ENCODE measurements around the gene CCR5.
"Not testable (repeated sequence)": the region's sequence is repeated elsewhere in the genome, so short reads cannot be mapped to it uniquely, and the experiment has no call there.

Gene CCR5

DNA sequence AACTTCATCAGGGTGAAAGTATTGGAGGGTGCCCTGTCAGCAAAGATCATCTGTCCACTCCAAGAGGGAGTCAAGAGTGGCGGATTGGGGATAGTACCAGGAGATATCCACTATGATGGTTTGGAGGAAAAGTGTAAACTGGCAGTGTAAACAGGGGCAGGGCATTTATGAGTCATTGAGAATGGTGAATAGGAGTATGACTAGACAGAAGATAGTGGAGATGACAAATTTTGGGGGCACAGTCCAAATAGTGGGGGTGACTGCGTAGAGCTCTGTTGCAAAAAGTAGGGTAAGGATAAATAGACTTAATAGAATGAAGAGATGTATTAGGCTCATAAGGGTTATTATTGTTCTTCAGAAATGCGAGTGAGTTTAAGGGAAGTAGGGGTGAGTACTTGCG, 18.1 kb downstream of the CCR5 start:
- FAIRE-seq = not testable (repeated sequence)

DNA sequence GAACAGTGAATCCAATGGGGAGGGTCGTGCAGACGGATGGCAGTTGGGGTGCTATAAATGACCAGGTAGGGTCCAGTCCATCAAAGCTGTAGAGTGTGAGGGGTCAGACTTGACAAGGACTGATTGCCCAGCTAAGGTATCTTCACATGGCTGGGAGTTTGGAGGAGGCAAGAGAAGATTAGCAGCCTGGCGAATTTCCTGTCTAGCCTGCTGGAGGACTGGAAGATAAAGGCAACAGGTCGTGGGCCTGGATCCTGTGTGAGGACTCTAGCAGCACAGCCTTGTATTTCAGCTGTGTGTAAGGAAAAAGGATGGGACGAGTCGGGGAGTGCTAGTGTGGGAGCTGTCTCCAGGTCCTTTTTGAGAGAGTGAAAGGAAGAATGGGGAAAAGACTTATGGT, 18.6 kb downstream of the CCR5 start:
- no peak for FAIRE-seq

DNA sequence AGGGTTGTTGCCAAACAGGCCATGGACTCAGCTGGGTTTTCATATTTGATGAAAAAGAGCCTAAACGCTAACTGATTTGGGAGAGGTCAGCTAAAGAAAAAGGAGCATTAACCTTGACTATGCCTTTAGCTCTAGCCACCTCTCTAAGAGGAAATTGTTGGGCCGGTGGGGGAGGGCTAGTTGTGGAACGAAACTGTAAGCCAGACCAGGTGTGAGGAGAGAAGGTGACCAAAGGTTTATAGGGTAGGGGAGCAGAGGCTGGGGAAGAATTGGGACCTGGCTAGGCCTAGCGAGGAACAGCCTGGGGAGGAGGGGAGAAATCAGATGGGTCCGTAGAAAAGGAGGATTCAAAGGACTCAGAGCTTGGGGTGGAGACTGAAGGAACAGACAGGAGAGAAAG, 20.8 kb downstream of the CCR5 start:
- FAIRE-seq = not testable (repeated sequence)

DNA sequence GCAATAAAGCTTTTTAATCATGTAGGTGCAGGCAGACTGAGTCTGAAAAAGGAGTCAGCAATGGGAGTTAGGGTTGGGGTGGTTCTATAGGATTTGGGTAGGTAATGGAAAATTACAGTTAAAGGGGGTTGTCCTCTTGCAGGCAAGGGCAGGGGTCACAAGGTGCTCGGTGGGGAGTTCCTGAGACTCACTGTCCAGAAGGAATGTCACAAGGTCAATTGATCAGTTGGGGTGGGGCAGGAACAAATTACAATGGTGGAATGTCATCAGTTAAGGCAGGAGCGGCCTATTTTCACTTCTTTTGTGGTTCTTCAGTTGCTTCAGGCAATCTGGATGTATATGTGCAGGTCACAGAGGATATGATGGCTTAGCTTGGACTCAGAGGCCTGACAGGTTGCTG, 22.3 kb downstream of the CCR5 start:
- no peak for FAIRE-seq

DNA sequence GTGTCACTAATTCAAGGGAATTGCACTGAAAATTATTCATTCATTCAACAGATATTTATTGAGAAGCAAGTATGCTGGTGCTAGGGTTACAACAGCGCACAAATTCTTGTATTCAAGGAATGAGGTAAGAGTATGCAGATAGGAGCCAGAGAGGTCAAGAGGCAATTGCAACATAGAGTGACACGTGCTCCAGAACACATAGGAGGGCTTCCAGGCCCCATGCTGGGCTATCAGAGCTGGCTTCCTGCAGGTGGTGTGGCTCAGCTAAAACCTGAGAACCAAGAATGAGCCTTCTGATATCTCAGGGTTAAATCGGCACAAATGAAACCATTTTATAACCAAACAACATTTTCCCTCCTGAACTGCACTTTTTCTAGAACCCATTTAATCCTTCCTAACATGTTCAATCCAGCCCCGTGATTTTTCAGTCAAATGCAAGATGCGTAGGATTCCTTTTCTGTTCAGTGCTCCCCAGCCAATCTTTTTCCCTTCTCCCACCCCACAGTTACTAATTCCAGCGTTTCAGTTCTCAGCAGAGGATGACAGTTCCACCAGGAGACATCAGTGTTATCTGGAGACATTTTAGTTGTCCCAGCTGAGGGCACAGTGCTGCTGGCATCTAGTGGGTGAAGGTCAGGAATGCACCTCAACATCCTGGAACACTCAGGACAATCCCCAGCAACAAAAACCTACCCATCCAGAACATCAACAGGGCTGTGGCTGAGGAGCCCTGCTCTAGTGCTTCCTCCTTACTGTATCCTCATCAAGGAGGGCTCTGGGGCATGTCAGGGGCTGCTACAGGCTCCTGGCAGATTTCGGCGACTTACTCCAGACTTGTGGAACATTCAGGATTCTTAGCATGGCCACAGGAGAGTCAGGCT, 23.0 kb downstream of the CCR5 start:
- FAIRE-seq = no peak

DNA sequence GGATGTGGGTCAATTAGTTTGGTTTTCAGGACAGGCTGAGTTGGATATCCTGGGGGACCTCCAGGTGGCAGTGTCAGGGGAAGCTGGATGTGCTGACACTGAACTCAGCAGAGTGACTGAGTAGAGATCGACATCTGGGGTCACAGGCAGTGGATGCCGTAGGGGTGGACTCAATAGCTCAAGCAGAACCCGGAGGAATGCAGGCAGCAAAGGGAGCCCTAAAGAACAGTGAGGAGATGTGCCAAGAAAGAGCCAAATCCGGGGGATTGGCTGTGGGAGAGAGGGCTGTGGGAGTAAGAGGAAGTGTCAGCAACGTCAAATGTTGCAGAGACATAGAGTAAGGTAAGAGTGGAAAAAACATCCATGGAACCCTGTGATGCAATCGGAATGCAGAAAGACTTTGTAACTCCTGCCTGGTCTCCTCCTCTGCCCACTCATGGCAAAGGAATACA, 24.5 kb downstream of the CCR5 start:
- FAIRE-seq = no peak

DNA sequence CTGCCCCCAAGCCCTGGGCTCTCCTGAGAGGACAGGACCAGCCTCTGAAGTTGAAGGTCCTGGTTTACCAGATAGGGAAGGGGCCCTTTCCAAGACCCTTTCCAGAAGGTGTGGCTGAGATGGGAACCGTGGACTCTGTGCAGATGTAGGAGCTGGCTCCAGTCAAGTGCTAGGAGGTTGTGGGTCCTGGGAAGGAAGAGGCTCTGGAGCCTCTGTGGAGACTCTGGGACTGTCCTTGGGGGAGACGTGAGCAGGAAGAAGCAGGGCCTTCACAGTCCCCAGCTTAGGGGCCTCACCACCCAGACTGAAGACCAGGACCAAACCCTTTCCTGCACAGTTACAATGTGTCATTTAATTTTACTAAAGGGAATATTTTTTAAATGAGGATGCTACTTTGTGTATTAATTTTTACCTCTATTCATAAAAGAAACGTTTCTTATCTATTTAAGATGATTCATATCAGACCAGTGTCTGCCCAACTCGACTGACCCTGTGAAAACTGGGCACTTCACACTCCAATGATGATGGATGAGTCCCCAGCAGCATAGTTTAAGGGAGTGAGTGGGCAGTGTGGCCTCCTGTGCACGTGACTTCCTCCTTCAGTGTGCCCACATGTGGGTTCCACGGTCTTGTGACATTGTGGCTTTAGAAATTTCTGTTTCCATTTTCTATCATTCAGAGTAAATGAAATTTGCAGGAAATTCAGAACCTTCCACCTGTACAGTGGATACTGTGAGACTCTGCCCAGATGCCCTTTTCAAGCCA, 25.2 kb downstream of the CCR5 start:
- no peak for FAIRE-seq

DNA sequence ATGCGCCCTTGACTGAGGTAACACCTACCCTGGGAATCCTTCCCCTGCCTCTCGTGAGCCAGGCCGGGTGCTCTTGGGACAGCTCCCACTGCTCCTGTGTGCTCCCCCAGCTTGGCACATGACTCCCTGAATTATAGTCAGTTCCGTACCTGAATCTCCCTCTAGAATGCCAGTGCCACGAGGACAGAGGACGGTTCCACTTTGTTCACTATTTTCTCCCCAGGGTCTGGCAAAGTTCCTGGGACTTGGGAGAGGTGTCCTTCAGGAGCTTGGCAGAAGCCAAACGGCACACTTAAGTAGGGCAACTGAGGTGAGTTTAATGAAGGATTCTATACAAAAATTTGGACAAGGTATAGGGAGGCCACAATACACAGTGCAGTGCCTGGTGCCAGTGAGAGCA, 26.4 kb downstream of the CCR5 start:
- no peak for FAIRE-seq

DNA sequence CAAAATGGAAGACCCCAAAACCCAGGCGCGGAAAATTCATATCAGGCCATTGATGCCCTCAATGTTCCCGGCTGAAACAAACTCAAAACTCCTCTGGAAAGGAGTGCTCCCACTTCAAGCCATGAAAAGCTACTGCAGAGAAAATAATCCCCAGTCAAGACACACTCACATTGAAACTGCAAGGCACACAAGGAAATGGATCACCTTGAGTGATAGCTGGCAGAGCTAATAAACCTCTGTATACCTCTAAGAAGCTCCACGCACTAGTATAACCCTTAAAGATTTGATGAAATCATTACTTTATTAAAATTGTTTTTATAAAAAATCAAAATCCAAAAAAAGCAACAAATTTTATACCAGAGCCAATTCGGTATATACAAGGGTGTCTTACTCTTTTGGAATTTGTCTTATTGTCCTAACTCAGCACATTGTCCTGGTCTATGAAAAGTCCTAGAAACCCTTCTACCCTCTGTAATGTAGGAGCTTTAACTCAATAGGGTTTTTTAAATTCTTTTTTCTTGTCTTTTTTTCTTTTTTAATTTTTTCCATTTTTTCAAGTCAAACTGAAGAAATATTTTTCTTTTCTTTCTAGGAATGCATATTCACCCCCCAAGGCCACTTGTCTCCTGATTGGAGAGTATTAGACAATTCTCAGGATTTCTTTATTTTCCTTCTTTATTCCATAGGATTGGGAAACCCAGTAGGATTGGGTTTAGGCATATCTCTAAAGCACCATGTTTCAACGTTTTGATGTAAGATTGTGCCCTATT, 27.6 kb downstream of the CCR5 start:
- no peak for FAIRE-seq

DNA sequence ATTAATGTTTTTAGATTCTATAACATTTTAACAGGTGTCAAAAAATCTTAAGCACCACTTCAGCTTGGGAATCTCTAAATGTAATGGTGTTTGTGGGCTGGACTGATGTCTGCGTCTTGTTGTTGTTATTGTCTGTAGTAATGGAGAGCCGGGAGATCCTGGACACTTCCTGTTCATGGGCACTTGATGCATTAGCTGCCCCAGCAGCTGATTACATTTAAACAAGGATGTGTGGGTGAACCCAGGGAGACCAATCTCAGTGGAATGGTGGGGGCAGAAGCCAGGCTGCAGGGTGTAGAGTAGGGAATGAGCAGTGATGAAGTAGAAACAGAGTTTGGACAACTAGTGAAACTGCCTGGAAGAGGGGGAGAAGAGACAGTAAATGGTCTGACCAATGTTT, 28.4 kb downstream of the CCR5 start:
- no peak for FAIRE-seq

DNA sequence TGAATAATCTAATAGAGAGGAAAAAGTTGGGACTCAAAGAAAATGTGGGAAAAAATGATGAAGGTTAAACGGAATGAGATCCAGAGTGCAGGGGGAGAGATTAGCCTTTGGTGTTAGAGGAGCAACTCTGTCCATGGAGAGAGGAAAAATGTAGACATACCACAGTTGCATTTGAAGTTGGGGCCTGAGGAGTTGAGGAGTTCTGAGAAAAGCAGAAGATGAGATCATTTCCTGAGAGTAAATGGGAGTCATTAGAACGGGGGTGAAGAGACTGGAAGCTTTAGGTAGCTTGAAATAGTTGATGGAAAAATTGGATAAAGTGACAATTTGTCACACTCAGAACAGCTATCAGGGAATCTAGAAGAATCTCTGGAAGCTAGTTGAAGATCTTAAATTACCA, 28.8 kb downstream of the CCR5 start:
- no peak for FAIRE-seq

DNA sequence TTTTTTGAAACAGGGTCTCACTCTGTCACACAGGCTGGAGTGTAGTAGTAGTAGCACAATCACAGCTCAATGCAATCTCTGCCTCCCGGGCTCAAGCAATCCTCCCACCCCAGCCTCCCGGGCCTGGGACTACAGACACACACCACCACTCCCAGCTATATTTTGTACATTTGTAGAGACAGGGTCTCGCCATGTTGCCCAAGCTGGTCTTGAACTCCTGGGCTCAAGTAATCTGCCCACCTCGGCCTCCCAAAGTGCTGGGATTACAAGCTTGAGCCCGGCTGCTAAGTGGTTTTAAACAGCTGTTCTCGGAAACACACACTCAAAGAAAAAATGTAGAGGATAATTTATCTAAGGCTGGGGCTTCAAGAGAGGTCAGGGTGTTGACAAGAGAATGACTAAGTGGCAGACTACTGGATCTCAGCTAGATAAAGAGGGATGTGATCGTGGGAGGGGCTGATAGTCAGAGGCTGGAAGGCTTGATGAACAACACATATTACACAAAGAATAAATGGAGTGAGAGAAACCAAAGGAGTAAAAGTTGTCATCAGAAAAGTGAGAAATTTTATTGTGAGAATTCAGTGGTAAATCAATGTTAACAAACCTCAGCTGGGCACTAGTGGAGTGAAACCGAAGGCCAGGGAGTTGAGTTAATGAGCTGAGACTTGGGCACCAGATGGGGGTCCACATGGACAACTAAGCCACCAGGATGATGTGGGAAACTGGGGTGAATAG, 29.4 kb downstream of the CCR5 start:
- FAIRE-seq = no peak

DNA sequence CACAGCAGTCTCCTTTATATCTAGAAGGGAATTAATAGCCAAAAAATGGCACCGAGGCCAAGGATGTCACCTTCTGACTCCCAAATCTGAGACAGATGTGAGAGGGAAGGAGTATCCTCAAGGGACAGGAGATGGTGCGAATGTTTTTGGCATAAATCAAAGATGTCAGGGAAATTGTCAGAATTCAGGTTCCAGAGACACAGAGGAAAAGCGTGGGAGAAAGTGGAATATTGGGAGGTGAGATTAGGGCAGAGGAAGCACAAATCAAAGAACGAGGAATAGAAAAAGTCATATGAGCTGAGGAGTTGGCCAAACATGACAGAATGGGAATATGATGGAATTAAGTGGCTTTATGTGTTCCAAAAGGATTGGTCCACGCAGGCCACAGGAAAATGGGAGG, 30.1 kb downstream of the CCR5 start:
- no peak for FAIRE-seq

DNA sequence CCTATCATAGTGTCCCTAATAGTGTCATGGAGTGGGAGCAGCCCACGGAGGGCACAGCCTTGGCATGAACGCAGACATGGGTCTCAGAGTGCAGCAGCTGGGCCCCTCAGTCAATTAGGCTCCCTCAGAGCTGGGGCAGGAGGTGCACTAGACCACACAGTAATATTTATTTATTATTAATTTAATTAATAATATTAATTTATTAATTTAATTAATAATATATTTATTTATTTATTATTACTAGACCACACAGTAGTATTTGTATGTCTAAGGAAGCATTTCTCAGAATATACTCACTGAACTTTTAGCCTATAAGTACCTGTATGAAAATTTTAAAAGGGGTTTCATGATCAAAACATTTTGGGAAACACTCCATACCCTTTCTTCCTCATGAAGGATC, 30.8 kb downstream of the CCR5 start:
- no peak for FAIRE-seq

DNA sequence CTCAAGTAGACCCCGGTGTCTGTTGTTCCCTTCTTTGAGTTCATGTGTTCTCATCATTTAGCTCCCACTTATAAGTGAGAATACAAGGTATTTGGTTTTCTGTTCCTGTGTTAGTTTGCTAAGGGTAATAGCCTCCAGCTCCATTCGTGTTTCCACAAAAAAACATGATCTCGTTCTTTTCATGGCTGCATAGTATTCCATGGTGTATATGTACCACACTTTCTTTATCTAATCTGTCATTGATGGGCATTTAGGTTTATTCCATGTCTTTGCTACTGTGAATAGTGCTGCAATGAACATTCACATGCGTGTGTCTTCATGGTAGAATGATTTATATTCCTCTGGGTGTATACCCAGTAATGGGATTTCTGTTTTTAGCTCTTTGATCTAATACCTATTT, 32.2 kb downstream of the CCR5 start:
- FAIRE-seq = not testable (repeated sequence)

DNA sequence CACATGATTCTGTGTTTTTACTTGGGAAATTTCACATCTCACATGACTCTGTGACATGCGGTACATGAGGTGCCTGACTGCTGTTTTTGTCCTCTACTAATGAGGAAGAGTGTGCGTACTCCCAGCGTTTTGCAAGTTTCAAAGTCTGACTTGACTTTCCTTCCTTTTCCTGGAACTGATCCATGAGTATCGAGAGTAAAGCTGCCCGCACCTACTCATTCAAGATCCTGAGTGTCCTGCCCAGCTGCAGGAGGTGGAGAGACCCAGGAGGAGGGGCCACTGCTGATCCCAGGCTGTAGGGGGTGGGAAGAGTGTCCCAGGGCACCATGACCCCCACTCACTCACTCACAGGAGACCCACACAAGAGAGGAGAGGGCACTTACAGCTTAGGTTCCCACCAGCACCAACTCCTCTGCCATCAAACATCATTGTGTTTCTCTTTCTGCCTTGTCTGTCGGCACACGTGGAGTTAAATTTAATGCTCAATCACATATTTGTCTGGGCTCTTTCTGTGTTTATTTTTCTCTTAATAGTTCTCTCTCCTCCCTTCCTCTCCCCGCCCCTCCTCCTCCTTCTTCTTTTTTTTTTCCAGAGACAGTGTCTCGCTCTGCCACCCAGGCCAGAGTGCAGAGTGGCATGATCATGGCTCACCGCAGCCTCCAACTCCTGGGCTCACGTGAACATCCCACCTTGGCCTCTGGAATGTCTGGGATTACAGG, 34.7 kb downstream of the CCR5 start:
- FAIRE-seq = no peak

DNA sequence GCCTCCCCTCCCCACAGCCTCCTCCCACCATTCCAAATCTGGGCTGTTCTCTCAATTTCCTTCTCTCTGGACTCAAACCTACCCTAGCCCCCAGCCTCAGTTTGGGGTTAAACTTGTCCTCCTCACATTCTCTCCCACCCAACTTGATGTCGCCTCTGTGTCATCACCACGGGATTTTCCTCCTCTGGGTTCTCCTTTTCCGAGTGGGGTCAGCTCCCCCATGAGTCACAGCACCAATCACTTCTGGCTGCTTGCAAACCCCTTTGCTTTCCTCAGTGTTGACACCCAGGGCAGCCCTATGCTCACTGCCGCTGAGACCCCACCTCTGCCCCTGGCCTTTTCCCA, 35.7 kb downstream of the CCR5 start:
- FAIRE-seq = no peak

DNA sequence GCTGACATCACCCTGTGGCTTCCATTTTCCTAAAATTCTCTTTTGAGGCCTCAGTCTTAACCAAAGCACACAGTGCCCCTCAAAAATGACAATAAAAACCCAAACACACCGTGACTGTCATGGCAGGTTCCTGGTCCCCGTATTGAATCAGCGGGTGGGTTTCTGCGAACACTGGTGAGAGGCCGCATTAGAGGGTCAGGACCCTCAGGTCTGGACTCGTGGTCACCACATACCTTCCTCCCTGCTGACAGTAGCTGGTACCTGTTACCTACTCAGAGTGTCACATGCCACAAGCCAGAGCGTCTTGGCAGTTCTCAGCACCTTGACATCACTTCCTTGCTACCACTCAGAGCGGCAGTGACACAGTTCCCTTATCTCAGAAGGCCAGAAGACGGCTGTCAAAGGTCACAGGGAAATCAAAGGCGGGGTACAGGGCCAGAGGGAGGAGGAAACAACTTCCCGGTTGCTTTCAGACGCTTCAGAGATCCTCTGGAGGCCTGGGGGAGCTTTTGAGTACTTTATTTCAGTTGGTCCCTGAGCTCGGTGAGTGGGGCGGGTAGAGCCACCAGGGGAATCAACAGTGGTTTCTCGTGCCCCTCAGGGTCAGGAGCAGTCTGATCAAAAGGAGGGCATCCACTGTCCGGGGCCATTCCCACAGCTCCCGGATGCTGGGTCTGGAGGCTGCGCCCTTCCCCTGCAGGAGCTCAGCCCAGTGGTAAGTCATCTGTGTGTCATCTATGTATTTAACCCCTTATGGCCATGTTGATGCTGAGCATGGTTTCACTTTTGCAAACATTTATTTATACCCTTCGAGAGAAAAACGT, 36.3 kb downstream of the CCR5 start, which contains the start of the genes CCR5AS and CCRL2:
CCR5AS (minus strand) TSS at position 279 of the 824 bp plus-strand sequence.
CCRL2 (plus strand) TSS at position 472 of the 824 bp plus-strand sequence. CDS start 821 bp downstream, outside the sequence.
- FAIRE-seq = no peak

DNA sequence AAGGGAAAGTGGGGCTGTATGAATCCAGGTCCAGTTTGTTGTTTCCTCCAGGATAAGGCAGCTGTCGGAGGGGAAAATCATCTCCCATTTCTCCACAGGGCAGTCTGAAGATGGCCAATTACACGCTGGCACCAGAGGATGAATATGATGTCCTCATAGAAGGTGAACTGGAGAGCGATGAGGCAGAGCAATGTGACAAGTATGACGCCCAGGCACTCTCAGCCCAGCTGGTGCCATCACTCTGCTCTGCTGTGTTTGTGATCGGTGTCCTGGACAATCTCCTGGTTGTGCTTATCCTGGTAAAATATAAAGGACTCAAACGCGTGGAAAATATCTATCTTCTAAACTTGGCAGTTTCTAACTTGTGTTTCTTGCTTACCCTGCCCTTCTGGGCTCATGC, 37.2 kb downstream of the CCR5 start:
- no peak for FAIRE-seq

DNA sequence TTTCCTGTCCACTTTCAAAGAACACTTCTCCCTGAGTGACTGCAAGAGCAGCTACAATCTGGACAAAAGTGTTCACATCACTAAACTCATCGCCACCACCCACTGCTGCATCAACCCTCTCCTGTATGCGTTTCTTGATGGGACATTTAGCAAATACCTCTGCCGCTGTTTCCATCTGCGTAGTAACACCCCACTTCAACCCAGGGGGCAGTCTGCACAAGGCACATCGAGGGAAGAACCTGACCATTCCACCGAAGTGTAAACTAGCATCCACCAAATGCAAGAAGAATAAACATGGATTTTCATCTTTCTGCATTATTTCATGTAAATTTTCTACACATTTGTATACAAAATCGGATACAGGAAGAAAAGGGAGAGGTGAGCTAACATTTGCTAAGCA, 38.1 kb downstream of the CCR5 start:
- FAIRE-seq = no peak

Measured in TTC549 (cell line).